Ovary (tissue), 3 donors: ENCODE measurements around the gene GABRB1.

ENCODE experiments used
- CTCF ChIP-seq, 3 donors: fragments of 450-650 bp in 2 of 3; fragments of 200-600 bp in 1 of 3; IDR thresholded peaks; one replicate each; pipeline versions ENCODE4 v1.5.1 to v1.8.0; 2016 to 2022; ENCODE audit warnings: antibody characterized with exemption in 3 of 3, mild to moderate bottlenecking in 1 of 3
- POLR2A ChIP-seq: fragments of 450-650 bp; IDR thresholded peaks from one replicate; pipeline ENCODE4 v1.6.1; 2017; ENCODE audit warnings: antibody characterized with exemption, mild to moderate bottlenecking, moderate library complexity
- donor health status: DM: no; HTN: no; CAD: no.

- TF ChIP-seq POLR2A (no peak), CTCF (IDR thresholded peaks at IDR 0.05) (no peak)
These were observed 351.5 kb downstream of the GABRB1 start for GRCh38 chr4:47382846-47383360.
